Activated CD8-positive, alpha-beta memory T cell treated with anti-CD3 and anti-CD28 coated beads, Interleukin-2, amount 50 U/mL, for 48 hours (primary cell): Measurements from ENCODE around the gene KCNH5.

Experiments used
- DNase-seq: peaks from one replicate; pipeline ENCODE4 v3.0.0-alpha.2; 2020

Gene KCNH5

GRCh38 chr14:62983821-62984220, 61.4 kb downstream of the KCNH5 start:
- DNase-seq, result no peak

- DNase-seq, result no peak
Observed at GRCh38 chr14:62980693-62981092, 64.6 kb downstream of the KCNH5 start.

GRCh38 chr14:62957562-62957961, 87.7 kb downstream of the KCNH5 start:
- DNase-seq, result no peak

GRCh38 chr14:62956413-62956812, 88.8 kb downstream of the KCNH5 start:
- DNase-seq, result no peak

- DNase-seq, result no peak
Observed at GRCh38 chr14:62954165-62954564, 91.1 kb downstream of the KCNH5 start.

- DNase-seq, result no peak
Observed at GRCh38 chr14:62952226-62952625, 93.0 kb downstream of the KCNH5 start.

- no peak for DNase-seq
Observed at GRCh38 chr14:62947301-62947700, 98.0 kb downstream of the KCNH5 start.

GRCh38 chr14:62946221-62946620, 99.0 kb downstream of the KCNH5 start:
- DNase-seq, result no peak

GRCh38 chr14:62943202-62943601, 102.1 kb downstream of the KCNH5 start:
- DNase-seq, result no peak

GRCh38 chr14:62939970-62940369, 105.3 kb downstream of the KCNH5 start:
- DNase-seq, result no peak

GRCh38 chr14:62938778-62939177, 106.5 kb downstream of the KCNH5 start:
- no peak for DNase-seq

GRCh38 chr14:62934439-62934838, 110.8 kb downstream of the KCNH5 start:
- DNase-seq, result no peak

GRCh38 chr14:62921466-62921865, 123.8 kb downstream of the KCNH5 start:
- DNase-seq, result no peak

- DNase-seq, result no peak
Observed at GRCh38 chr14:62916551-62916950, 128.7 kb downstream of the KCNH5 start.

GRCh38 chr14:62914873-62915272, 130.4 kb downstream of the KCNH5 start:
- no peak for DNase-seq

GRCh38 chr14:62914025-62914424, 131.2 kb downstream of the KCNH5 start:
- no peak for DNase-seq

GRCh38 chr14:62908506-62908905, 136.8 kb downstream of the KCNH5 start:
- DNase-seq, result no peak

- DNase-seq, result no peak
Observed at GRCh38 chr14:62905566-62905965, 139.7 kb downstream of the KCNH5 start.

- DNase-seq, result no peak
Observed at GRCh38 chr14:62897771-62898170, 147.5 kb downstream of the KCNH5 start.

GRCh38 chr14:62896932-62897456, 148.3 kb downstream of the KCNH5 start:
- no peak for DNase-seq

- no peak for DNase-seq
Observed at GRCh38 chr14:62894736-62895135, 150.5 kb downstream of the KCNH5 start.

- no peak for DNase-seq
Observed at GRCh38 chr14:62889364-62889763, 155.9 kb downstream of the KCNH5 start.

- DNase-seq, result no peak
Observed at GRCh38 chr14:62886461-62886860, 158.8 kb downstream of the KCNH5 start.

GRCh38 chr14:62885451-62885850, 159.8 kb downstream of the KCNH5 start:
- DNase-seq, result no peak

- no peak for DNase-seq
Observed at GRCh38 chr14:62882967-62883366, 162.3 kb downstream of the KCNH5 start.

- DNase-seq, result no peak
Observed at GRCh38 chr14:62866376-62866775, 178.9 kb downstream of the KCNH5 start.
